Hepatocyte (in vitro differentiated cells): ENCODE data around the gene UGCG.

Experiments used
- CTCF ChIP-seq: fragments of 200-600 bp; sonication (generic); IDR thresholded peaks from 2 replicates; pipeline ENCODE4 v1.5.1; 2016; ENCODE audit warnings: antibody characterized with exemption, mild to moderate bottlenecking; ENCODE audit not compliant: poor library complexity
- EZH2phosphoT487 ChIP-seq: fragments of 200-600 bp; sonication (generic); IDR thresholded peaks from one replicate; pipeline ENCODE4 v1.6.1; 2018; ENCODE audit warnings: antibody characterized with exemption, mild to moderate bottlenecking, low read depth, moderate library complexity; ENCODE audit not compliant: unreplicated experiment, severe bottlenecking

GRCh38 chr9:111967621-111968020 lies 71.0 kb downstream of the UGCG start:
- TF ChIP-seq EZH2phosphoT487: no peak
- no peak for TF ChIP-seq CTCF
